Stomach smooth muscle (tissue), 2 donors: ENCODE data around the gene TNRC6C.
A peak's percentile ranks its signal among the peaks of the same experiment; 100 is the strongest.
"Not testable (repeated sequence)": the region's sequence is repeated elsewhere in the genome, so short reads cannot be mapped to it uniquely, and the experiment has no call there.

Source experiments
- H3K27ac ChIP-seq: one replicate; pipeline ENCODE4 v1.7.0; 2013; ENCODE audit warnings: mild to moderate bottlenecking, low read length, inconsistent platforms
- H3K27me3 ChIP-seq, 2 donors: one replicate each; pipeline ENCODE4 v1.7.0; 2013; ENCODE audit warnings: low read length in 2 of 2; ENCODE audit not compliant: insufficient read depth in 2 of 2, control insufficient read depth in 1 of 2
- H3K36me3 ChIP-seq, 2 donors: one replicate each; pipeline ENCODE4 v1.7.0; 2013; ENCODE audit warnings: low read length in 2 of 2; ENCODE audit not compliant: control insufficient read depth in 2 of 2, insufficient read depth in 2 of 2
- H3K4me1 ChIP-seq: one replicate; pipeline ENCODE4 v1.7.0; 2013; ENCODE audit warnings: low read length; ENCODE audit not compliant: control insufficient read depth, insufficient read depth
- H3K4me3 ChIP-seq, 2 donors: one replicate each; pipeline ENCODE4 v1.7.0; 2013; ENCODE audit warnings: low read length in 2 of 2
- H3K9ac ChIP-seq, 2 donors: one replicate each; pipeline ENCODE4 v1.7.0; 2013; ENCODE audit warnings: low read length in 2 of 2, mild to moderate bottlenecking in 1 of 2
- H3K9me3 ChIP-seq, 2 donors: one replicate each; pipeline ENCODE4 v1.7.0; 2013; ENCODE audit warnings: low read length in 2 of 2; ENCODE audit not compliant: control insufficient read depth in 2 of 2
- donor health status: healthy.
- donor health status: Pancreatic carcinoma.

TNRC6C gene

GRCh38 chr17:78113804-78114785 lies 155.6 kb downstream of the TNRC6C start:
- H3K4me1 ChIP-seq = peaks cover 29% of the 10 kb centered on the region
- H3K27ac ChIP-seq = no peak overlapping the region
- no peak overlapping the region for H3K9ac ChIP-seq
- no peaks in the 10 kb centered on the region for H3K9me3 ChIP-seq
- no peak overlapping the region for H3K4me3 ChIP-seq
- H3K27me3 ChIP-seq = peaks cover 2 to 3% of the 10 kb centered on the region in 2 donors
- H3K36me3 ChIP-seq = no peaks in the 10 kb centered on the region

GRCh38 chr17:78114831-78115723 lies 156.6 kb downstream of the TNRC6C start:
- Histone ChIP-seq H3K27ac (no peak overlapping the region), H3K4me3 (no peak overlapping the region), H3K9ac (no peak overlapping the region)

GRCh38 chr17:78115803-78116202 lies 157.3 kb downstream of the TNRC6C start:
- H3K9me3 ChIP-seq, H3K36me3 ChIP-seq, H3K4me3 ChIP-seq, H3K27me3 ChIP-seq, H3K9ac ChIP-seq, H3K27ac ChIP-seq: not testable (repeated sequence)
- peaks cover 29% of the 10 kb centered on the region for H3K4me1 ChIP-seq

More at GRCh38 chr17:78114831-78115723, 156.6 kb downstream of the TNRC6C start:
- Histone ChIP-seq H3K36me3 (no peaks in the 10 kb centered on the region), H3K9me3 (no peaks in the 10 kb centered on the region), H3K4me1 (peaks cover 29% of the 10 kb centered on the region), H3K27me3 (peaks cover 2 to 3% of the 10 kb centered on the region in 2 donors)

GRCh38 chr17:78116411-78116810 lies 157.9 kb downstream of the TNRC6C start:
- Histone ChIP-seq H3K9ac (no peak overlapping the region), H3K9me3 (no peaks in the 10 kb centered on the region), H3K4me3 (no peak overlapping the region), H3K27me3 (peaks cover 2 to 3% of the 10 kb centered on the region in 2 donors), H3K36me3 (no peaks in the 10 kb centered on the region), H3K27ac (no peak overlapping the region), H3K4me1 (peaks cover 29% of the 10 kb centered on the region)

GRCh38 chr17:78117027-78117981 lies 158.8 kb downstream of the TNRC6C start:
- Histone ChIP-seq H3K36me3 (no peaks in the 10 kb centered on the region), H3K9me3 (no peaks in the 10 kb centered on the region), H3K4me3 (peak overlapping the region in 1 of 2 donors; percentile 44), H3K9ac (no peak overlapping the region), H3K27ac (no peak overlapping the region), H3K4me1 (peaks cover 27% of the 10 kb centered on the region), H3K27me3 (peaks cover 2 to 3% of the 10 kb centered on the region in 2 donors)

- no peaks in the 10 kb centered on the region for H3K9me3 ChIP-seq
- H3K27me3 ChIP-seq = peaks cover 0 to 1% of the 10 kb centered on the region in 2 donors
- peaks cover 18% of the 10 kb centered on the region for H3K4me1 ChIP-seq
- no peak overlapping the region for H3K27ac ChIP-seq
- no peak overlapping the region for H3K4me3 ChIP-seq
- no peak overlapping the region for H3K9ac ChIP-seq
- no peaks in the 10 kb centered on the region for H3K36me3 ChIP-seq
These were observed 160.3 kb downstream of the TNRC6C start for GRCh38 chr17:78118801-78119241.

- Histone ChIP-seq H3K9me3 (no peaks in the 10 kb centered on the region), H3K36me3 (no peaks in the 10 kb centered on the region), H3K4me3 (no peak overlapping the region), H3K4me1 (peaks cover 10% of the 10 kb centered on the region), H3K27me3 (no peaks in the 10 kb centered on the region), H3K27ac (no peak overlapping the region), H3K9ac (no peak overlapping the region)
These were observed 162.0 kb downstream of the TNRC6C start for GRCh38 chr17:78120537-78120936.

- Histone ChIP-seq H3K9ac (no peak overlapping the region), H3K36me3 (no peaks in the 10 kb centered on the region), H3K27me3 (no peaks in the 10 kb centered on the region), H3K9me3 (no peaks in the 10 kb centered on the region), H3K4me1 (peaks cover 10% of the 10 kb centered on the region), H3K4me3 (no peak overlapping the region), H3K27ac (no peak overlapping the region)
These were observed 162.7 kb downstream of the TNRC6C start for GRCh38 chr17:78120971-78121800.

- Histone ChIP-seq H3K27ac (no peak overlapping the region), H3K36me3 (no peaks in the 10 kb centered on the region), H3K4me1 (peaks cover 13% of the 10 kb centered on the region), H3K4me3 (no peak overlapping the region), H3K9ac (no peak overlapping the region), H3K27me3 (no peaks in the 10 kb centered on the region), H3K9me3 (no peaks in the 10 kb centered on the region)
These were observed 163.3 kb downstream of the TNRC6C start for GRCh38 chr17:78121801-78122215.
